ENCODE results near the gene WNT2B. TPM values are rescaled to one million over a fixed set of nuclear protein-coding genes. Genes with fewer than 3 reads are reported as not detected.

WNT2B gene
- total and polyA plus RNA-seq, 10 of the 15 experiments (the other 5 are each of a cell fraction or from before 2014, with no cell fraction given), result 0.02 to 1.1 (median 0.14) TPM

DNA sequence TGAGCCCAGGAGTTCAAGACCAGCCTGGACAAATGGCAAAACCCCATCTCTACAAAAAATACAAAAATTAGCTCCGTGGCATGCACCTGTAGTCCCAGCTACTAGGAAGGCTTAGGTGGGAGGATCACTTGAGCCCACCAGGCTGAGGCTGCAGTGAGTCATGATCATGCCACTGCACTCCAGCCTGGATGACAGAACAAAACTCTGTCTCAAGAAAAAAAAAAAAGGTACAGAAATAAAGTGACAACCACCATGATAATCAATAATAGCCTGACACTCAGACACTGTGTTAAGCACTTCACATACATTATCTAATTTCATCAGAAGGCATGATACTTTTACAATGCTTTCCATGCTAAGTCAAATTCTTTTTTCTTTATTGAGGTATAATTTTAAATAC lies 57.0 kb downstream of the WNT2B start (continued):
- TF ChIP-seq, protein P1, sequence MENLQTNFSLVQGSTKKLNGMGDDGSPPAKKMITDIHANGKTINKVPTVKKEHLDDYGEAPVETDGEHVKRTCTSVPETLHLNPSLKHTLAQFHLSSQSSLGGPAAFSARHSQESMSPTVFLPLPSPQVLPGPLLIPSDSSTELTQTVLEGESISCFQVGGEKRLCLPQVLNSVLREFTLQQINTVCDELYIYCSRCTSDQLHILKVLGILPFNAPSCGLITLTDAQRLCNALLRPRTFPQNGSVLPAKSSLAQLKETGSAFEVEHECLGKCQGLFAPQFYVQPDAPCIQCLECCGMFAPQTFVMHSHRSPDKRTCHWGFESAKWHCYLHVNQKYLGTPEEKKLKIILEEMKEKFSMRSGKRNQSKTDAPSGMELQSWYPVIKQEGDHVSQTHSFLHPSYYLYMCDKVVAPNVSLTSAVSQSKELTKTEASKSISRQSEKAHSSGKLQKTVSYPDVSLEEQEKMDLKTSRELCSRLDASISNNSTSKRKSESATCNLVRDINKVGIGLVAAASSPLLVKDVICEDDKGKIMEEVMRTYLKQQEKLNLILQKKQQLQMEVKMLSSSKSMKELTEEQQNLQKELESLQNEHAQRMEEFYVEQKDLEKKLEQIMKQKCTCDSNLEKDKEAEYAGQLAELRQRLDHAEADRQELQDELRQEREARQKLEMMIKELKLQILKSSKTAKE (IDR thresholded peaks at IDR 0.05; ENCODE audit: low read depth, poor library complexity, severe bottlenecking), result no peak
- no peak for TF ChIP-seq RUNX3 (IDR thresholded peaks at IDR 0.05; ENCODE audit: low read length)
- no peak for TF ChIP-seq CUX1 (IDR thresholded peaks at IDR 0.05; ENCODE audit: insufficient replicate concordance, low read depth, low read length)
- TF ChIP-seq IKZF1 (conservative IDR thresholded peaks at IDR 0.05), result no peak
- TF ChIP-seq YBX1 (IDR thresholded peaks at IDR 0.05), result no peak
- TF ChIP-seq MLLT1 (IDR thresholded peaks at IDR 0.05), result no peak
- TF ChIP-seq YY1 (IDR thresholded peaks at IDR 0.05; ENCODE audit: low read depth, low read length), result no peak
- no peak for TF ChIP-seq HCFC1 (IDR thresholded peaks at IDR 0.05; ENCODE audit: low read length)
